HuH-7 (cell line): ENCODE results near the gene SFXN5.
"Not testable (repeated sequence)": the region's sequence is repeated elsewhere in the genome, so short reads cannot be mapped to it uniquely, and the experiment has no call there.

Source experiments
- DNase-seq: peaks from one replicate; pipeline ENCODE4 v3.0.0; 2011; ENCODE audit warnings: low spot score

SFXN5 gene

GRCh38 chr2:72921088-72921851 lies 150.2 kb downstream of the SFXN5 start:
- DNase-seq, result peak; percentile 19

DNA sequence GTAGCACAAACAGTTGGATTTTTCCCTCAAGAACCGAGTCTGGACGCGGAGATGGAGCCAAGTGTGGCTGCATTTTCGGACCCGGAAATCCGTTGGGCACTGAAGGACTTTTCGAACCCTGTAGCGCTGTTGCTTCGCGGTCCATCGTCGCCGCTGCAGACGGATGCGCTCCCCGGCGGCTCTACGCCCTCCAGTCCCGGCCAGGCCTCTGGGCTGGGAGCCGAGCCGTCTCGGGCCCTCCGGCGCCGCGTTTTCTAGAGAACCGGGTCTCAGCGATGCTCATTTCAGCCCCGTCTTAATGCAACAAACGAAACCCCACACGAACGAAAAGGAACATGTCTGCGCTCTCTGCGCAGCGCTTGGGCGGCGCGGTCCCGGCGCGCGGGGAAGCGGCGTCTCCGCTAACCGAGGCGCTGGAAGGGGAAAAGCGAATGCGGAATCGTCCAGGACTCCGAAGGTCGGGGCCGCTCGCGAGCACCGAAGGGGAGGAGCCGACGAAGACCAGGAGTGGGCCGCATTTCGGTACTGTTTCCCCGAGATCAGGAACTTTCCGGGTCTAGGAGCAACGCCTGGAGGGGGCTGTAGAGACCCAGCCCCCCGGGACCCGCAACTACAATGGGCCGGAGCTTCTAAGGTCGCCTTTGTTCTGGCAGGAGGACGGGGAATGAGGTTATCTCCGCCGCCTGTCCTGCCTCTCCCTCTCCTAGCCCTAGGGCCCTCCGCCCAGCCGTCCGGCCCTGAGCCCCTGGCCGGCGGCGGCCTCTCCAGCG lies 151.0 kb downstream of the SFXN5 start:
- peak; percentile 16 for DNase-seq

DNA sequence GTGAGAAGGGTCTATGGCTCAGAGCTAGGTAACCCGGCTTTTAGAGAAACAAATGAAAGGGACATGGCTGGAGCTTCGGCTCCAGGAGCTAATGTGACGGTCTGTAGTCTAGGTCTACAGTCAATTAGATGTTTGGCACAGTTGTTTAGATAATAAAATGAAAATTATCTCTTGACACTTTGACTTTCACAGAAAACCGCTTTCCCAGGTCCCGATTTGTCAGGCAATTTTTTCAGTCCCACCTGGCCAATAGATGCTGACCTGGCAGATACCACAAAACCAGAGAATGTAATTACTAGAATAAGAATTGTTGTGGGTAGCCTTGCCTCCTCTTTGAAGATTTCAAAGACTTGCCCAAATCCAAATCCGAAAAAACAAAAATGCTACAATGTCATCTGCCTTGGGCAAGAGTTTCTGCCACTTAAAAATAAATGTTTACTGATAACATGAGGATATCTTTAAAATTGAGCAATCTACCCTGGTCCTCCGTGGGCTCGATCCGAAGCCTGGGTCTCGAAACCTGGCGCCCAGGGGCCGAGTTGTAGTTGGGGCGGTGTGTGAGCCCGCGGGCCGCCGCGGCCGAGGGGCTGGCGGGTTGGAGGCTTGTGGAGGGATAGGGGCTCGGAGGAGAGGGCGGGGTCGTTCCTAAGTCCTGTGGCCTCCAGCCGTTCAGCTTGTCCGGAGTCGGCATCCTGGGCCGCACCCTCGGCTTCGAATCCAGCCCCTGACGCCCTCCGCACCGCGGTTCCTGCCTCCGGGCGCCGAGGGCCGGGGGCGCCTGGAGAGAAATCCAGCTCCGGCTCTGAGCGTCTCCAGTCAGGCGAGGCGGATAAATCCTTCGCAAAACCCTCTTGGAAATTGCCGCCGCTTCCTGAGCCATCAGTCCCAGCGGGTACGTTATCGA lies 151.8 kb downstream of the SFXN5 start:
- DNase-seq, result peak; percentile 33

DNA sequence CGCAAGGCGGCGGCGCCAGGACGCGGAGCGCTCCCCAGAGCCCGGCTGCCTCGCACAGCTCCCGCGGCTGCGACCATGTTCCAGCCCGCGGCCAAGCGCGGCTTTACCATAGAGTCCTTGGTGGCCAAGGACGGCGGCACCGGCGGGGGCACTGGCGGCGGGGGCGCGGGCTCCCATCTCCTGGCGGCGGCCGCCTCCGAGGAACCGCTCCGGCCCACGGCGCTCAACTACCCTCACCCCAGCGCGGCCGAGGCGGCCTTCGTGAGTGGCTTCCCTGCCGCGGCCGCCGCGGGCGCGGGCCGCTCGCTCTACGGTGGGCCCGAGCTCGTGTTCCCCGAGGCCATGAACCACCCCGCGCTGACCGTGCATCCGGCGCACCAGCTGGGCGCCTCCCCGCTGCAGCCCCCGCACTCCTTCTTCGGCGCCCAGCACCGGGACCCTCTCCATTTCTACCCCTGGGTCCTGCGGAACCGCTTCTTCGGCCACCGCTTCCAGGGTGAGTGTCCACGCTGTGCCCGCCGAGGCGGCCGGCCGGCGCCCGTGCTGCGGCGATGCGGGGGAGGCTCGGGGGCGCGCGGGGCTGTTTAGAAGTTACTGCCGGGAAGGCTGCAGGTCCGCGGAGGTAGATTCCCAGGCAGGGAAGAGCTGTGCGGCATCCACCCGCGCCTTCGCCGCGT lies 153.5 kb downstream of the SFXN5 start:
- peak; percentile 63 for DNase-seq

DNA sequence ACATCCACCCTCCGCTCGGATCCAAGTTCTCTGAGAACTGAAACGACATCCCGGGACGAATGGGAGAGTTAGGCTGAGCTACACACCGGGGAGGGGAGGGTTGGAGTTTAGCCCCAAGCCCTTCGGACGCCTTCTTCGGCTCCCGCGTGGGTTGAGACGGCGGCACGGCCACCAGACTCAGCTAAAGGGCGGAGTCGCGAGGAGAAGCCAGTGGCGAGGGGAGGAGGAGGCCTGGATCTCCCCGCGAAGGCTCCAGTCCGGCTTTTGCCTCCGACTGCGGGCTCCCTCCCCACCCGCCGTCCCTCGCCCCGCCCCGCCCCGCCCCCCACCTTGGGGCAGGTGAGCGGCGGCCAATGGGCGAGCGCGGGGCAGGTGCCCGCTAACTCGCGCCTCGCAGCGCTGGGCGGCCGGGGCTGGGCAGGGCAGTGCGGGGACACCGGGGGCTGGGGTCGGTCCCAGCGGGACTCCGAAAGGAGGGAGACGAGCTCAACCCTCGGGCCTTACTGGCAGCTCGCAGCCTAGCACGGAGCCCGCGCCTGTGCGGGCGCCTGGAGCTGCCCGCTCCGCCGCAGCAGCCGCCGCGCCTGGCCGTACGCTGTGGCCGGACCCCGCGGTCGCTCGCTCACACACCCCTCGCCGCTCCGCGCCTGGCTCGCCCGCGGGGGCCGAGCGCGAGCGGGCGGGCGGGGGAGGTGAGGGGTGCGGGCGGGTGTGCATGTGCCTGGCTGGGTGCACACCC lies 154.2 kb downstream of the SFXN5 start, which contains the start of gene EMX1:
Gene EMX1 (plus strand): TSS at position 382 of the 739 bp plus-strand sequence. CDS start 334 bp downstream, at position 716.
- DNase-seq, result peak; percentile 96

GRCh38 chr2:72916743-72917137 lies 154.8 kb downstream of the SFXN5 start:
- DNase-seq, result peak; percentile 61

DNA sequence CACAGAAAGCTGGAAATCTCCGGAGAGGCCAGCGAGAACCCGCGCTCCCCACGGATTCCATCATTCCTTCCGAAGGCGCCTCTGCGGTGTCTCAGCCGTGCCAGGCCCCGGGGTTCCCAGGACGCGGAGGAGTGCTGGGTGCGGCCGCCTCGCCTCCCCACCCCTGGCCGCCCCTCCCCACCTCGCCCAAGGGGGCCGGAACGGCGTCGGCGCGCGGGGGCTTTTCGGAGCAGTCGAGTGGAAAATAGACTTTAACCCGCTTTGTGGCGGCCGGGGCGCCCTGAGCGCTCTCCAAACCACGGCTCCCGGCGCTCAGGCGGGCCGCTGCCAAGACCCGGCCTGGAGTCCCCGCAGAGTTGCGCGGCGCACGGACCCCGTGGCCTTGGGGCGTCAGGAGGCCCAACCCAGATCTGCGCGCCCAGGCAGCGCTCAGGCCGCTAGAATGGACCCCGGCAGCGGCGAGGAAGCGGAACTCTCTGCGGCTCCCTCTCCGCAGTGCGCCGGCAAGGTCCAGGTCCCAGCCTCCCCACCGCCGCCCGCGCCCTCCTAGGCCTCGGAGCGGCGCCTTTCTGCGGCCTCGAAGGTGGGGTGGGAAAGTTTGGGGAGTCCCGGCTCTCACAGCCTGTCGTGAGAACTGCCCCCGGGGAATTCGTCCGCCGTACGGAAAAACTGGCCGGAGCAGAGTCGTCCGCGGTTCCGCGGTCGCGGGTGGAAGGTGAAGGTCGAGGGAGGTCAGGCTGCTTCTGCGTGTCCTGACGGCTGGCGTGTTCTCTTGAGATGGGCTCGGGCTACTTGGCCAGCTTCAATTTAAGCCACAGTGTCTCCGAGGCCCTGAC lies 155.4 kb downstream of the SFXN5 start:
- peak; percentile 87 for DNase-seq

- DNase-seq, result peak; percentile 17
These were observed 156.1 kb downstream of the SFXN5 start for GRCh38 chr2:72915320-72915906.

DNA sequence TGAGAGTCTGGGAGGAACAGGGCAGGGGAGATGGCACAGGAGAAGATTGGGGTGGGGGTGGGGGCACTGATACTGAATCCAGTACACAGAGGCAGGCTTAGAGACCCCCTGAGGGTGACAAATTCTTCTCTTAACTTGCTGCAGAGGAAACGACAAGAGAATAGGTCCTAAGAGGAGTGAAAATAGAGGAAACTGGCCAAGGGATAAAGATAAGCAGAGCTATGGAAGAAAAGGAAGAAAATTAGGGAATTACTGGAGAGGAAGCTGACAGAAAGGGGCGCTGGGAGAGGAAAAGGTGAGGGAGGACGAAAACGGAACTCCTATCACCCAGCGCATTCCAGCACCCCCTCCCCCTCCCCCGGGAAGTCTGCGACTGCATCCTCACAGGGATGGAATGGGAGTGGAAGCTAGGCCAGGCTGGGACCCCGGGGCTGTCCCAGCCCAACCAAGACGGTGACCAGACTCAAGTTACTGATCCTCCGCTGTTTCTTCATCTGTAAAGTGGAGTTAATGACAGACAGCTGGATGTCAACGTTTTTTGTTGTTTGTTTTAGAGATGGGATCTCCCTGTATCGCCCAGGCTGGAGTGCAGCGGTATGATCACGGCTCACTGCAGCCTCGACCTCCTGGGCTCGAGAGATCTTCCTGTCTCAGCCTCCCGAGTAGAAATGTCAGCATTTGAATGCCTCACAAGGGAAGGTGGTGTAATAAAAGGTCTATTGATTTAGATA lies 156.8 kb downstream of the SFXN5 start:
- peak; percentile 23 for DNase-seq

- no peak for DNase-seq
These were observed 157.3 kb downstream of the SFXN5 start for GRCh38 chr2:72914206-72914559.

GRCh38 chr2:72913486-72914205 lies 157.9 kb downstream of the SFXN5 start:
- DNase-seq, result peak; percentile 39

DNA sequence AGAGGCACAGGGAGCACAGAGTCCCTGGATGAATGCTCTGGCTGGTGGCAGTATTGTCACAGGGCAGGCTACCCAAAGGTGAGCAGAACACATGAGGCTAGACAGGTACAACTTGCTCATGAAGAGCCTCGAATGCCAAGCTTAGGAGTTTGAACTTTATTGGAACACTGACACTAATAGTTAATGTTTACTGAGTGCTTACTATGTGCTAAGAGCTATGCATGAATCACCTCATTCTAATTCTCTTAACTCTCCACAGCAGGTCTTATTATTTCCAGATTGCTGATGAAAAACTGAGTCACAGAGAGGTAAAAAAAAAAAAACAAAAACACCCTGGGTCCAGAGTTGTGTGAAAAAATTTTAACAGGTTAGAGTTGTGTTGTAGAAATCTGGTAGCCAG lies 160.3 kb downstream of the SFXN5 start:
- DNase-seq, result no peak

- DNase-seq, result no peak
These were observed 162.8 kb downstream of the SFXN5 start for GRCh38 chr2:72908741-72909140.

- DNase-seq, result not testable (repeated sequence)
These were observed 164.1 kb downstream of the SFXN5 start for GRCh38 chr2:72907369-72907768.

DNA sequence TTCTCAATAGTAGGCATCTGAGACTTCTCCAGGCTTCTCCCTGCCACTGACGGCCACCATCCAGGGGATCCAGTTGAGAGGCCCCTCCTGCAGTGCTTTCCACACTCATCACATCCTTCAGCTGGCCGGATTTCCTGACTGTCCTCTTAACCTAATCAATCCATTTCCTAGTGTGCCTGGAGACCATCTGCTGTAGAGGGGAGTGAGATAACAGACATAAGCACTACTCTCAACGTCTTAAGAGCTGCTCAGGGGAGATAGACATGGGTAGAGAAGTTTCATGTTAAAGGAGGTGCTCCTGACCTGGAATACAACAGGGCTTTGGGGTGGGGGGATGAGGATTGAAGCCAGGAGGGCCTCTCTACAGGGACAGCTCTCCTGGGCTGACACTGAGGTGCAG lies 170.1 kb downstream of the SFXN5 start:
- no peak for DNase-seq

DNA sequence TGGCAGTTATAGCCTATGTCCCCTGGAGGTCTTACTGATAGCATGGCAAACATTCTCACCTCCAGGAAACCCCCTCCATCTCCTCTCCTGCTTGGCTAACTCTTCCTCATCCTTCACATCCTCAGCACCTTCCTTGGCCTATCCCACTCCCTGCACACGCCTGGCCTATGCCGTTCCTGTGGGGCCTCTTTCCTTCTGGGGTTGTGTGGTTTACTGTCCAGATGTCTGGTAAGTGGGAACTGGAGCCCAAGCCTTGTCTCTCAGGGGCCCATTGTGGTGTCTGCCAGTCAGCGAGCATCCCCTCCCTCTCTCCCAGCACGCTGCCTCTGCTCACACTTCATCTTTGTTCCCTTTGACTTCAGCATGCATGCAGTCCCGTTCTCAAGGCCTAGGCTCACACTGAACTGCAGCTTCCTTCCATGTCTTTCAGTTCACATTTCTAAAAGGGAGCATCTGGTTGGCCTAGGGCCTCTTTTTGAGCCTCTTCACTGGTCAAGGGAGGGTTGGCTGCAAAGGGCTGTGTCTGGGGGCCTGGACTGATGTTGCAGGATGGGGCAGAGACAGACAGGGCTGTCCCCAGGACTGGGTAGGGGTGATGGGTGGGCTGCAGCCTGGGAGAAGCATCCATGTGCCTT lies 171.2 kb downstream of the SFXN5 start:
- DNase-seq, result no peak

GRCh38 chr2:72898585-72898906 lies 173.0 kb downstream of the SFXN5 start:
- no peak for DNase-seq
